Measurements from ENCODE around the gene ABCC1.

GRCh38 chr16:16082255-16082654, 132.8 kb downstream of the ABCC1 start:
- TF ChIP-seq, protein P1, sequence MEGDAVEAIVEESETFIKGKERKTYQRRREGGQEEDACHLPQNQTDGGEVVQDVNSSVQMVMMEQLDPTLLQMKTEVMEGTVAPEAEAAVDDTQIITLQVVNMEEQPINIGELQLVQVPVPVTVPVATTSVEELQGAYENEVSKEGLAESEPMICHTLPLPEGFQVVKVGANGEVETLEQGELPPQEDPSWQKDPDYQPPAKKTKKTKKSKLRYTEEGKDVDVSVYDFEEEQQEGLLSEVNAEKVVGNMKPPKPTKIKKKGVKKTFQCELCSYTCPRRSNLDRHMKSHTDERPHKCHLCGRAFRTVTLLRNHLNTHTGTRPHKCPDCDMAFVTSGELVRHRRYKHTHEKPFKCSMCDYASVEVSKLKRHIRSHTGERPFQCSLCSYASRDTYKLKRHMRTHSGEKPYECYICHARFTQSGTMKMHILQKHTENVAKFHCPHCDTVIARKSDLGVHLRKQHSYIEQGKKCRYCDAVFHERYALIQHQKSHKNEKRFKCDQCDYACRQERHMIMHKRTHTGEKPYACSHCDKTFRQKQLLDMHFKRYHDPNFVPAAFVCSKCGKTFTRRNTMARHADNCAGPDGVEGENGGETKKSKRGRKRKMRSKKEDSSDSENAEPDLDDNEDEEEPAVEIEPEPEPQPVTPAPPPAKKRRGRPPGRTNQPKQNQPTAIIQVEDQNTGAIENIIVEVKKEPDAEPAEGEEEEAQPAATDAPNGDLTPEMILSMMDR (IDR thresholded peaks at IDR 0.05), result no peak
- TF ChIP-seq POLR2A (IDR thresholded peaks at IDR 0.05), result no peak
- no peak for TF ChIP-seq POLR2AphosphoS5 (IDR thresholded peaks at IDR 0.05)
- no peak for TF ChIP-seq EP300 (IDR thresholded peaks at IDR 0.05)
